Ishikawa (cell line): ENCODE measurements around the gene ADISSP.

Experiments used
- CEBPB ChIP-seq: IDR thresholded peaks from 2 replicates; pipeline ENCODE4 v1.6.1; 2012
- CREB1 ChIP-seq: IDR thresholded peaks from 2 replicates; pipeline ENCODE4 v1.6.1; 2012; ENCODE audit warnings: low read depth
- EGR1 ChIP-seq: IDR thresholded peaks from 2 replicates; pipeline ENCODE4 v1.6.1; 2012
- EP300 ChIP-seq: IDR thresholded peaks from 2 replicates; pipeline ENCODE4 v1.6.1; 2012; ENCODE audit warnings: borderline replicate concordance
- FOXM1 ChIP-seq: IDR thresholded peaks from 2 replicates; pipeline ENCODE4 v1.6.1; 2012; ENCODE audit warnings: low read depth, borderline replicate concordance
- MAX ChIP-seq: IDR thresholded peaks from 2 replicates; pipeline ENCODE4 v1.6.1; 2012
- NFIC ChIP-seq: IDR thresholded peaks from 2 replicates; pipeline ENCODE4 v1.6.1; 2012
- RAD21 ChIP-seq: IDR thresholded peaks from 2 replicates; pipeline ENCODE4 v1.6.1; 2012; ENCODE audit warnings: low read depth
- REST ChIP-seq: IDR thresholded peaks from 2 replicates; pipeline ENCODE4 v1.6.1; 2012; ENCODE audit warnings: low read depth, mild to moderate bottlenecking
- TAF1 ChIP-seq: IDR thresholded peaks from 2 replicates; pipeline ENCODE4 v1.6.1; 2012; ENCODE audit warnings: low read depth, mild to moderate bottlenecking
- TCF12 ChIP-seq: IDR thresholded peaks from 2 replicates; pipeline ENCODE4 v1.6.1; 2012; ENCODE audit warnings: low read depth
- TEAD4 ChIP-seq: IDR thresholded peaks from 2 replicates; pipeline ENCODE4 v1.6.1; 2012
- USF1 ChIP-seq: IDR thresholded peaks from 2 replicates; pipeline ENCODE4 v1.6.1; 2012
- YY1 ChIP-seq: IDR thresholded peaks from 2 replicates; pipeline ENCODE4 v1.6.1; 2012; ENCODE audit warnings: low read depth
- ZBTB7A ChIP-seq: IDR thresholded peaks from 2 replicates; pipeline ENCODE4 v1.6.1; 2012; ENCODE audit warnings: low read depth

The ADISSP gene

GRCh38 chr20:3764659-3765058 lies 2.9 kb downstream of the ADISSP start:
- TF ChIP-seq TCF12: no peak
- TF ChIP-seq FOXM1: no peak
- no peak for TF ChIP-seq RAD21
- TF ChIP-seq REST: no peak
- TF ChIP-seq MAX: no peak
- TF ChIP-seq EGR1: no peak
- no peak for TF ChIP-seq TAF1
- no peak for TF ChIP-seq NFIC
- no peak for TF ChIP-seq ZBTB7A
- no peak for TF ChIP-seq TEAD4
- no peak for TF ChIP-seq EP300
- TF ChIP-seq YY1: no peak
- no peak for TF ChIP-seq CEBPB
- TF ChIP-seq USF1: no peak
- no peak for TF ChIP-seq CREB1

GRCh38 chr20:3763671-3764601 lies 3.6 kb downstream of the ADISSP start:
- TF ChIP-seq TEAD4 (no peak), ZBTB7A (no peak), YY1 (no peak), MAX (no peak), REST (no peak), TCF12 (no peak), USF1 (no peak), CEBPB (no peak), EP300 (no peak), NFIC (no peak), RAD21 (no peak), EGR1 (no peak), TAF1 (no peak), CREB1 (no peak), FOXM1 (no peak)

- TF ChIP-seq TAF1 (no peak), YY1 (no peak), EP300 (no peak), MAX (no peak), RAD21 (no peak), FOXM1 (no peak), ZBTB7A (no peak), TEAD4 (no peak), CREB1 (no peak), CEBPB (no peak), NFIC (no peak), REST (no peak), EGR1 (no peak), TCF12 (no peak)
Observed at GRCh38 chr20:3760655-3761348, 6.8 kb downstream of the ADISSP start.
